GM18909 (cell line): ENCODE measurements around the gene ADISSP.

Experiments used
- ATAC-seq: cut with Tn5 transposase; IDR thresholded peaks from one replicate; pipeline ENCODE4 v1.9.1; 2021; ENCODE audit warnings: mild to moderate bottlenecking; ENCODE audit not compliant: unreplicated experiment, poor library complexity

Gene ADISSP

GRCh38 chr20:3740615-3741301, 26.8 kb downstream of the ADISSP start:
- no peak for ATAC-seq

GRCh38 chr20:3739926-3740451, 27.6 kb downstream of the ADISSP start:
- no peak for ATAC-seq

GRCh38 chr20:3739054-3739925, 28.3 kb downstream of the ADISSP start:
- ATAC-seq: no peak

GRCh38 chr20:3738111-3739053, 29.2 kb downstream of the ADISSP start:
- no peak for ATAC-seq

- no peak for ATAC-seq
These were observed 31.8 kb downstream of the ADISSP start for GRCh38 chr20:3735768-3736167.

- no peak for ATAC-seq
These were observed 33.3 kb downstream of the ADISSP start for GRCh38 chr20:3734111-3734843.

- no peak for ATAC-seq
These were observed 34.2 kb downstream of the ADISSP start for GRCh38 chr20:3733119-3733995.

- ATAC-seq: no peak
These were observed 35.0 kb downstream of the ADISSP start, which contains the start of gene HSPA12B for GRCh38 chr20:3732327-3733118. TSS of gene HSPA12B (plus strand) at chr20:3732685. CDS start at chr20:3738675, 5,990 bp downstream.

GRCh38 chr20:3731944-3732326, 35.6 kb downstream of the ADISSP start:
- no peak for ATAC-seq

GRCh38 chr20:3730803-3731672, 36.5 kb downstream of the ADISSP start:
- ATAC-seq: no peak

GRCh38 chr20:3729811-3730540, 37.6 kb downstream of the ADISSP start:
- no peak for ATAC-seq

GRCh38 chr20:3729378-3729777, 38.2 kb downstream of the ADISSP start:
- no peak for ATAC-seq

- ATAC-seq: no peak
These were observed 38.7 kb downstream of the ADISSP start for GRCh38 chr20:3728876-3729275.

- ATAC-seq: no peak
These were observed 39.2 kb downstream of the ADISSP start for GRCh38 chr20:3728354-3728753.

- ATAC-seq: no peak
These were observed 40.0 kb downstream of the ADISSP start for GRCh38 chr20:3727401-3728021.

GRCh38 chr20:3724356-3724755, 43.2 kb downstream of the ADISSP start:
- ATAC-seq: no peak
